Kidney epithelial cell (primary cell): Measurements from ENCODE around the gene NINL. TPM values are rescaled to one million over a fixed set of nuclear protein-coding genes. Genes with fewer than 3 reads are reported as not detected.

ENCODE experiments used
- DNase-seq: peaks from one replicate; pipeline ENCODE4 v3.0.0-alpha.2; 2010; ENCODE audit warnings: low read depth
- H3K27me3 ChIP-seq: 2 replicates; pipeline ENCODE4 v1.6.0; 2011; ENCODE audit warnings: low read length; ENCODE audit not compliant: control insufficient read depth, insufficient read depth
- H3K36me3 ChIP-seq: 2 replicates; pipeline ENCODE4 v1.5.1; 2011; ENCODE audit warnings: low read length; ENCODE audit not compliant: control insufficient read depth, insufficient read depth
- H3K4me3 ChIP-seq: 2 replicates; pipeline ENCODE4 v1.5.1; 2011; ENCODE audit warnings: low read depth, mild to moderate bottlenecking, control low read depth, low read length
- total RNA-seq: library from RNA; depleted of rRNA; stranded (reverse); fragments of >200 nt; gene quantifications from 2 replicates; pipeline ENCODE4 v1.2.3, GENCODE V29; 2015
- TF ChIP-seq, protein P1 (sequence below): IDR thresholded peaks from 2 replicates; pipeline ENCODE4 v1.5.1; 2011; ENCODE audit warnings: mild to moderate bottlenecking, moderate library complexity, low read length, control low read depth, inconsistent platforms; ENCODE audit not compliant: insufficient read depth, poor library complexity, severe bottlenecking

The NINL gene
- total RNA-seq, 1 donor from 2014 or later: 19.6 TPM

- TF ChIP-seq, protein P1, sequence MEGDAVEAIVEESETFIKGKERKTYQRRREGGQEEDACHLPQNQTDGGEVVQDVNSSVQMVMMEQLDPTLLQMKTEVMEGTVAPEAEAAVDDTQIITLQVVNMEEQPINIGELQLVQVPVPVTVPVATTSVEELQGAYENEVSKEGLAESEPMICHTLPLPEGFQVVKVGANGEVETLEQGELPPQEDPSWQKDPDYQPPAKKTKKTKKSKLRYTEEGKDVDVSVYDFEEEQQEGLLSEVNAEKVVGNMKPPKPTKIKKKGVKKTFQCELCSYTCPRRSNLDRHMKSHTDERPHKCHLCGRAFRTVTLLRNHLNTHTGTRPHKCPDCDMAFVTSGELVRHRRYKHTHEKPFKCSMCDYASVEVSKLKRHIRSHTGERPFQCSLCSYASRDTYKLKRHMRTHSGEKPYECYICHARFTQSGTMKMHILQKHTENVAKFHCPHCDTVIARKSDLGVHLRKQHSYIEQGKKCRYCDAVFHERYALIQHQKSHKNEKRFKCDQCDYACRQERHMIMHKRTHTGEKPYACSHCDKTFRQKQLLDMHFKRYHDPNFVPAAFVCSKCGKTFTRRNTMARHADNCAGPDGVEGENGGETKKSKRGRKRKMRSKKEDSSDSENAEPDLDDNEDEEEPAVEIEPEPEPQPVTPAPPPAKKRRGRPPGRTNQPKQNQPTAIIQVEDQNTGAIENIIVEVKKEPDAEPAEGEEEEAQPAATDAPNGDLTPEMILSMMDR: no peak
- Histone ChIP-seq H3K27me3 (no peaks in the 10 kb centered on the region), H3K36me3 (no peaks in the 10 kb centered on the region), H3K4me3 (no peak overlapping the region)
- no peak for DNase-seq
These were observed 99.5 kb downstream of the NINL start for GRCh38 chr20:25485872-25486271.

DNA sequence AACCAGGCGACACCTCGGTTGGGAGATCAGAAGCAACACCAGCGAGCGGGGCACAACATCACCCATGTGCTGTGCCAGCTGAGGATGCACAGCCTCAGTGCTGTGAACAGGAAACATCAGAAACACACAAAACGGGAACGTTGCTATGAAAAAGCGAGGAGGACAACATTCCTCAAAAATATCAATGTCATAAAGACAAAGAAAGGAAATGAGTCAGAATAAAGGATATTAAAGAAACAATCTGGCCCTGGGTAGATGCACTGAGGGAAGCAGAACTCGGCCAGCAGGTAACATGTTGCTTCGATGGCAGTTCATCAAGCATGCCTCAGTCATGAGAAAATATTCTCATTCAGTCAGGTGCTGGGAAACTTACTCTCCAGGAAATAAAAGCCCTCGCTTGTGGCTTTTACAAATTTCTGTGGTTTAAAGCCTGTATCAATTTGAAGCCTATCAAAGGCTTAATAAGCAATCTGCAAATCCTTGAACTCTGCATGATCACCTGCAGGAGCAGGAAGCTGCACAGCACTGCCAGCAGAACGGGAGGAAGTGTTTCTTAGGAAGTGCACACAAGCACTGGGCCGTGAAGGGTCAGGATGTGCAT, 100.3 kb downstream of the NINL start:
- no peak overlapping the region for H3K4me3 ChIP-seq
- no peaks in the 10 kb centered on the region for H3K27me3 ChIP-seq
- H3K36me3 ChIP-seq: no peaks in the 10 kb centered on the region
- TF ChIP-seq, protein P1: no peak
- DNase-seq: peak; percentile 14

DNA sequence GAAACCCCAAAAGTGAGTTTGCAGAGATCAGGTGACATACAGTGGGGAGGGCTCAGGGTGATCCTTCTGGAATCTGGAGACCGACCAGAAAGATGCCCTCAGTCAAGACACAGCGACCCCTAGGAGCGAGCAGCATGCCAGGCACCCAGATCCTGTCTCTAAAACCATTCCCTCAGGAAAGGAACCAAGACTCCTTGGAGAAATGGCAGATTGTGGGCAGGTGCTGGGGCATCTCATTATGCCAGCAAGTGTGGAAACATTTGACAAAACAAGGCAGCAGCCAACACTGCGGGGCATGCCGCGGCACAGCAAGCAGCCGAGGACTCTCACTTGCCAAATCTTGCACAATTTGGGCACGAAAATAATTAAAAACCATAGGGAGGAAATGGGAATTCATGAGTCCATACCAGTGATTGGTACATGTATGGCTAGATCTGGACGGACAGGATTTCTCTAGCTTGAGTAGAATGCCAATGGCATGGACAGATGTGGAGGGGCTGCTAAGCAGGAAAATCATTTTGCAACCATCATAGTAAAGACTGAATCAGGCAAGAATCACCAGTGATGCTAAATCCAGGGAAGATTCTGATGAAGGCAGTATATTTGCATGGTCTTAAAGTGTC, 101.0 kb downstream of the NINL start:
- TF ChIP-seq, protein P1: no peak
- no peak for DNase-seq
- Histone ChIP-seq H3K4me3 (no peak overlapping the region), H3K36me3 (no peaks in the 10 kb centered on the region), H3K27me3 (no peaks in the 10 kb centered on the region)

- no peaks in the 10 kb centered on the region for H3K36me3 ChIP-seq
- no peaks in the 10 kb centered on the region for H3K27me3 ChIP-seq
- no peak overlapping the region for H3K4me3 ChIP-seq
- no peak for DNase-seq
- TF ChIP-seq, protein P1: no peak
These were observed 101.7 kb downstream of the NINL start for GRCh38 chr20:25483431-25484132.

- no peak for DNase-seq
- TF ChIP-seq, protein P1: no peak
- no peaks in the 10 kb centered on the region for H3K27me3 ChIP-seq
- no peaks in the 10 kb centered on the region for H3K36me3 ChIP-seq
- no peak overlapping the region for H3K4me3 ChIP-seq
These were observed 103.4 kb downstream of the NINL start for GRCh38 chr20:25481918-25482253.
